Natural killer cell (primary cell): Measurements from ENCODE around the gene OR13J1. TPM values are rescaled to one million over a fixed set of nuclear protein-coding genes. Genes with fewer than 3 reads are reported as not detected.
A peak's percentile ranks its signal among the peaks of the same experiment; 100 is the strongest.

Experiments used
- ATAC-seq, 3 donors: fragments of 150-1000 bp in 2 of 3; fragments of 200-7000 bp in 1 of 3; cut with Tn5 transposase; 1 replicate in 1 of 3; 2 replicates in 2 of 3; pipeline ENCODE4 v1.10.0; 2021; ENCODE audit warnings: mild to moderate bottlenecking in 2 of 3, moderate library complexity in 2 of 3
- DNase-seq, 2 donors: peaks; one replicate each; pipeline versions ENCODE4 v3.0.0 to v3.0.0-alpha.2; 2013 to 2021; ENCODE audit warnings: mixed read lengths in 1 of 2
- H3K27ac ChIP-seq: one replicate; pipeline ENCODE4 v1.5.1; 2013; ENCODE audit warnings: mild to moderate bottlenecking, low read length
- H3K27me3 ChIP-seq: one replicate; pipeline ENCODE4 v1.6.1; 2013; ENCODE audit warnings: low read length; ENCODE audit not compliant: control insufficient read depth, insufficient read depth
- H3K36me3 ChIP-seq: one replicate; pipeline ENCODE4 v1.6.1; 2013; ENCODE audit warnings: low read length; ENCODE audit not compliant: control insufficient read depth, insufficient read depth
- H3K4me1 ChIP-seq: one replicate; pipeline ENCODE4 v1.6.1; 2013; ENCODE audit warnings: low read length; ENCODE audit not compliant: control insufficient read depth, insufficient read depth
- H3K4me3 ChIP-seq: one replicate; pipeline ENCODE4 v1.5.1; 2013; ENCODE audit warnings: low read length
- H3K9me3 ChIP-seq: one replicate; pipeline ENCODE4 v1.6.1; 2013; ENCODE audit warnings: low read length; ENCODE audit not compliant: control insufficient read depth, insufficient read depth
- H3K27ac Mint-ChIP-seq, 2 donors: one replicate each; pipeline ENCODE4 v1.8.0; 2022; ENCODE audit warnings: mild to moderate bottlenecking in 2 of 2, mixed read lengths in 2 of 2, moderate library complexity in 1 of 2
- H3K27me3 Mint-ChIP-seq, 2 donors: one replicate each; pipeline ENCODE4 v1.8.0; 2022; ENCODE audit warnings: low read depth in 2 of 2, mixed read lengths in 2 of 2
- H3K36me3 Mint-ChIP-seq: one replicate; pipeline ENCODE4 v1.8.0; 2022; ENCODE audit warnings: mixed read lengths
- H3K4me1 Mint-ChIP-seq, 2 donors: one replicate each; pipeline ENCODE4 v1.8.0; 2022; ENCODE audit warnings: mixed read lengths in 2 of 2
- H3K4me3 Mint-ChIP-seq: one replicate; pipeline ENCODE4 v1.8.0; 2022; ENCODE audit warnings: mild to moderate bottlenecking, moderate library complexity, mixed read lengths
- H3K9me3 Mint-ChIP-seq, 2 donors: one replicate each; pipeline ENCODE4 v1.8.0; 2022; ENCODE audit warnings: mixed read lengths in 2 of 2
- CTCF ChIP-seq: fragments of 200-600 bp; IDR thresholded peaks from one replicate; pipeline ENCODE4 v1.8.0; 2022; ENCODE audit warnings: antibody characterized with exemption
- WGBS: methylation state at CpG from one replicate; pipeline ENCODE4 v1.1.7; 2013; ENCODE audit warnings: missing lambda C conversion rate; ENCODE audit not compliant: insufficient coverage; 5-methylcytosine and 5-hydroxymethylcytosine counted together
- intact Hi-C: fragments of 100-400 bp; cut with micrococcal nuclease; formaldehyde crosslinking; loops from one replicate; pipeline ENCODE4 v1.14.2; 2022
- total RNA-seq, 4 donors: library from RNA; stranded (reverse); fragments of 120-200 nt in 1 of 4; gene quantifications; one replicate each; pipeline versions ENCODE4 v1.2.3 to v1.2.4, GENCODE V29; 2013 to 2022

Gene OR13J1
- total RNA-seq, 3 donors from 2014 or later (not counting 1 experiment from before 2014, with no cell fraction given) = not detected

DNA sequence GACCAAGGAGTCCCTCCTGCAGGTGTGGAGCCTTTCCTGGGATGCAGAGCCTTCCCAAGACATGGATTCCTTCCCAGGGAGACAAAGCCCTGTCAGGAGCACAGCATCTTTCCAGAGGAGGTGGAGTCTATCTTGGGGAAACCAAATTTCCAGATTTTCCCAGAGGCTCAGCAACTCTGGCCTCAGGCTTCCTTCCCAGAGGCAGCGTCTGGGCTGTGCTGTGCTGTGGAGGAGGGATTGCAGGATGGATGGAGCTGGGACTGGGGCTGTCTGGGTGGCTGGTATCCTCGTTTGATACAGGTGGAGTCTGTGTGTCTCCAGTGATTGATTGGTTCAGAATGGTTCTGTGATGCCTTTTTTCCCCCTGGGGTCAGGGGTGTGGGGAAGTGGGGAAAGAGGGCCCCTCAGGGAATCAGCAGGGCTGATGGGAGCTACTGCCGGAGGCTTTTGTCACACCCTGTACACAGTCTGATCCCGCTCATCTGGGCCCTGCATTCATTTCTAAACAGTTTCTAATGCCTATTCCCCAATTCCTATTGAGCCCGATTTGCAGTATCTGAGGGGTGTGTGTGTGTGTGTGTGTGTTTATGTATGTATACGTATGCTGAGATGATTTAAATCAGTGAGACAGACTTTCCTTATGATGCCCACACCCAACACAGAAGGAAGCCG is 16.0 kb downstream of the OR13J1 start:
- Mint-ChIP-seq H3K9me3 (no peaks in the 10 kb centered on the region), H3K4me1 (peaks cover 6 to 11% of the 10 kb centered on the region in 2 donors), H3K27ac (no peak overlapping the region), H3K36me3 (no peaks in the 10 kb centered on the region), H3K27me3 (peaks cover 0 to 6% of the 10 kb centered on the region in 2 donors), H3K4me3 (no peak overlapping the region)
- ATAC-seq (no peak), DNase-seq (peak in 1 of 2 donors; percentile 4)
- H3K36me3 ChIP-seq = no peaks in the 10 kb centered on the region
- H3K4me3 ChIP-seq = no peak overlapping the region
- TF ChIP-seq CTCF = no peak
- no peaks in the 10 kb centered on the region for H3K4me1 ChIP-seq
- no peaks in the 10 kb centered on the region for H3K9me3 ChIP-seq
- WGBS = 85% methylated on average over 3 of the region's 7 CpGs
- peaks cover 2% of the 10 kb centered on the region for H3K27me3 ChIP-seq
- intact Hi-C loops = no loop called here
- no peak overlapping the region for H3K27ac ChIP-seq

GRCh38 chr9:35852876-35853865 is 17.0 kb downstream of the OR13J1 start:
- DNase-seq (peak in 1 of 2 donors; percentile 10), ATAC-seq (no peak)
- Histone ChIP-seq H3K36me3 (no peaks in the 10 kb centered on the region), H3K4me3 (no peak overlapping the region), H3K27me3 (peaks cover 2% of the 10 kb centered on the region), H3K9me3 (no peaks in the 10 kb centered on the region), H3K4me1 (no peaks in the 10 kb centered on the region), H3K27ac (no peak overlapping the region)
- Mint-ChIP-seq H3K27me3 (peaks cover 0 to 6% of the 10 kb centered on the region in 2 donors), H3K36me3 (no peaks in the 10 kb centered on the region), H3K27ac (no peak overlapping the region), H3K4me3 (no peak overlapping the region), H3K9me3 (no peaks in the 10 kb centered on the region), H3K4me1 (peaks cover 0 to under 1% of the 10 kb centered on the region in 2 donors)
- 82% methylated on average over 25 of the region's 25 CpGs for WGBS
- no peak for TF ChIP-seq CTCF
- intact Hi-C loops = no loop called here

DNA sequence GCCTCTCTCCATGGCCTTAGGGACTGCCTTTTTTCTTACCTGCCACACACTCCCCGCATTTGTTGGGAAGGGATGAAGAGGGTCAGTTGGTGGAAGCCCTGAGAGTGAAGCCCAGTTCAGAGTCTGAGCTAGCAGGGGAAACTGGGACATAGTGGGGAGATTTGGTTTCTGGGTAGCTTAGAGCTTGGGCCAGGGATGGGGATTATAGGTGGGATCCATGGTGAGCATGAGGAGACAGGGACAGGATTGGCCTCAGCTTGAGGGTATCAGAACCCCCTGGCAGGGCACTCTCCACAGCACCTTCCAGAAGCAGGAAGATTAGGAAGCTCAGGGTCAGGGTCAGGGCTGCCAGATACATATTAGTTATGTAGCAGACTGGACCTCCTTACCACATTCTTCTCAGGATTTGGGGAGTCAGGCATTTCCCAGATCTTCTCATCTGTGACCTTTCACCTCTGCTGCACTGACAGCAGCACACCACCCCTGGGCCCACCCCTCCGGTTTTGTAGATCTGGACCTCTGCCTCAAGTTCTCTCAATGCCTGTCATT is 17.9 kb downstream of the OR13J1 start:
- no peaks in the 10 kb centered on the region for H3K36me3 Mint-ChIP-seq
- peaks cover 0 to 6% of the 10 kb centered on the region in 2 donors for H3K27me3 Mint-ChIP-seq
- H3K27ac Mint-ChIP-seq = no peak overlapping the region
- intact Hi-C loops = no loop called here
- Histone ChIP-seq H3K9me3 (no peaks in the 10 kb centered on the region), H3K27me3 (peaks cover 2% of the 10 kb centered on the region), H3K36me3 (no peaks in the 10 kb centered on the region), H3K4me1 (peaks cover 2% of the 10 kb centered on the region), H3K4me3 (no peak overlapping the region), H3K27ac (no peak overlapping the region)
- no peak for TF ChIP-seq CTCF
- no peaks in the 10 kb centered on the region for H3K4me1 Mint-ChIP-seq
- DNase-seq (no peak), ATAC-seq (no peak)
- no peak overlapping the region for H3K4me3 Mint-ChIP-seq
- WGBS = 92% methylated on average over 2 of the region's 2 CpGs
- H3K9me3 Mint-ChIP-seq = no peaks in the 10 kb centered on the region
